ENCODE data around the gene CLTC. TPM values are rescaled to one million over a fixed set of nuclear protein-coding genes. Genes with fewer than 3 reads are reported as not detected.

Gene CLTC
- polyA plus RNA-seq, 1 experiment = 441 TPM

GRCh38 chr17:59619035-59619297 lies 729 bp upstream of the CLTC start:
- no peaks in the 10 kb centered on the region; the same call in 1 of the 2 replicates for H3K9me3 ChIP-seq (ENCODE audit: control insufficient read depth, insufficient read depth, low read length)
- no peak for TF ChIP-seq CTCF (IDR thresholded peaks at IDR 0.05; ENCODE audit: low read depth, low read length)
- no peaks in the 10 kb centered on the region for H3K27me3 ChIP-seq (ENCODE audit: control insufficient read depth, insufficient read depth, low read length)
- no peak for DNase-seq (ENCODE audit: low read depth, low spot score)
- ChIA-PET POLR2A (interaction anchor here (0.6 to 2.2 kb wide), 15 partner anchors 9 to 141 kb away, joined by 3 to 12 read pairs (median 4); partner anchors contain the start of genes DHX40, PTRH2 and VMP1), CTCF (no interaction called here)
- peak overlapping the region; percentile 100 for H3K27ac ChIP-seq (ENCODE audit: low read depth, low read length)
- peak overlapping the region; percentile 73 for H3K4me3 ChIP-seq (ENCODE audit: low read depth, low read length)

- ChIA-PET POLR2A (interaction anchor here (0.6 to 2.2 kb wide), 9 partner anchors 8 to 239 kb away, joined by 3 to 12 read pairs (median 5); partner anchors contain the start of genes PTRH2 and VMP1), CTCF (no interaction called here)
- Histone ChIP-seq H3K9me3 (ENCODE audit: control insufficient read depth, insufficient read depth, low read length) (no peaks in the 10 kb centered on the region; the same call in 1 of the 2 replicates), H3K27me3 (ENCODE audit: control insufficient read depth, insufficient read depth, low read length) (no peaks in the 10 kb centered on the region), H3K4me3 (ENCODE audit: low read depth, low read length) (peak overlapping the region; percentile 73), H3K27ac (ENCODE audit: low read depth, low read length) (peak overlapping the region; percentile 100)
- DNase-seq (ENCODE audit: low read depth, low spot score) = no peak
- TF ChIP-seq CTCF (IDR thresholded peaks at IDR 0.05; ENCODE audit: low read depth, low read length) = no peak
Observed at GRCh38 chr17:59620064-59620359, 317 bp downstream of the CLTC start.

- H3K27me3 ChIP-seq (ENCODE audit: control insufficient read depth, insufficient read depth, low read length) = no peaks in the 10 kb centered on the region
- H3K9me3 ChIP-seq (ENCODE audit: control insufficient read depth, insufficient read depth, low read length) = no peaks in the 10 kb centered on the region; the same call in 1 of the 2 replicates
- ChIA-PET CTCF (no interaction called here), POLR2A (interaction anchor here (1.9 to 2.2 kb wide), 3 partner anchors 8 to 87 kb away, joined by 7 to 12 read pairs (median 11); partner anchors contain the start of genes PTRH2 and VMP1)
- DNase-seq (ENCODE audit: low read depth, low spot score) = no peak
- peak overlapping the region; percentile 73 for H3K4me3 ChIP-seq (ENCODE audit: low read depth, low read length)
- TF ChIP-seq CTCF (IDR thresholded peaks at IDR 0.05; ENCODE audit: low read depth, low read length) = no peak
- H3K27ac ChIP-seq (ENCODE audit: low read depth, low read length) = peak overlapping the region; percentile 100
Observed at GRCh38 chr17:59620518-59621259, 994 bp downstream of the CLTC start.

GRCh38 chr17:59621771-59622170 lies 2.1 kb downstream of the CLTC start:
- ChIA-PET POLR2A (interaction anchor here (0.5 to 0.6 kb wide), 2 partner anchors 57 to 186 kb away, joined by 3 to 4 read pairs; no protein-coding TSS in a partner anchor), CTCF (interaction anchor here (0.7 to 2.0 kb wide), 2 partner anchors 62 to 311 kb away, joined by 3 to 4 read pairs; no protein-coding TSS in a partner anchor)
- no peaks in the 10 kb centered on the region; the same call in 1 of the 2 replicates for H3K9me3 ChIP-seq (ENCODE audit: control insufficient read depth, insufficient read depth, low read length)
- peak overlapping the region; percentile 73 for H3K4me3 ChIP-seq (ENCODE audit: low read depth, low read length)
- DNase-seq (ENCODE audit: low read depth, low spot score) = no peak
- H3K27me3 ChIP-seq (ENCODE audit: control insufficient read depth, insufficient read depth, low read length) = no peaks in the 10 kb centered on the region
- H3K27ac ChIP-seq (ENCODE audit: low read depth, low read length) = no peak overlapping the region
- no peak for TF ChIP-seq CTCF (IDR thresholded peaks at IDR 0.05; ENCODE audit: low read depth, low read length)

- no peaks in the 10 kb centered on the region for H3K27me3 ChIP-seq (ENCODE audit: control insufficient read depth, insufficient read depth, low read length)
- peak overlapping the region; percentile 73 for H3K4me3 ChIP-seq (ENCODE audit: low read depth, low read length)
- CTCF ChIA-PET = interaction anchor here (2.0 kb wide), 1 partner anchor 313 kb away, joined by 4 read pairs; no protein-coding TSS in a partner anchor
- no peak overlapping the region for H3K27ac ChIP-seq (ENCODE audit: low read depth, low read length)
- POLR2A ChIA-PET = no interaction called here
- H3K9me3 ChIP-seq (ENCODE audit: control insufficient read depth, insufficient read depth, low read length) = no peaks in the 10 kb centered on the region; the same call in 1 of the 2 replicates
- no peak for DNase-seq (ENCODE audit: low read depth, low spot score)
- no peak for TF ChIP-seq CTCF (IDR thresholded peaks at IDR 0.05; ENCODE audit: low read depth, low read length)
Observed at GRCh38 chr17:59623151-59623550, 3.5 kb downstream of the CLTC start.

Measured in AG04450 (cell line).